Kidney epithelial cell (primary cell): ENCODE results near the gene E2F4. TPM values are rescaled to one million over a fixed set of nuclear protein-coding genes. Genes with fewer than 3 reads are reported as not detected.

ENCODE experiments used
- DNase-seq: peaks from one replicate; pipeline ENCODE4 v3.0.0-alpha.2; 2010; ENCODE audit warnings: low read depth
- H3K27me3 ChIP-seq: 2 replicates; pipeline ENCODE4 v1.6.0; 2011; ENCODE audit warnings: low read length; ENCODE audit not compliant: control insufficient read depth, insufficient read depth
- H3K36me3 ChIP-seq: 2 replicates; pipeline ENCODE4 v1.5.1; 2011; ENCODE audit warnings: low read length; ENCODE audit not compliant: control insufficient read depth, insufficient read depth
- H3K4me3 ChIP-seq: 2 replicates; pipeline ENCODE4 v1.5.1; 2011; ENCODE audit warnings: low read depth, mild to moderate bottlenecking, control low read depth, low read length
- CTCF ChIP-seq: IDR thresholded peaks from 2 replicates; pipeline ENCODE4 v1.5.1; 2011; ENCODE audit warnings: mild to moderate bottlenecking, moderate library complexity, low read length, control low read depth, inconsistent platforms; ENCODE audit not compliant: insufficient read depth, poor library complexity, severe bottlenecking
- total RNA-seq: library from RNA; depleted of rRNA; stranded (reverse); fragments of >200 nt; gene quantifications from 2 replicates; pipeline ENCODE4 v1.2.3, GENCODE V29; 2015

E2F4 gene
- total RNA-seq, 1 donor from 2014 or later, result 84.9 TPM

DNA sequence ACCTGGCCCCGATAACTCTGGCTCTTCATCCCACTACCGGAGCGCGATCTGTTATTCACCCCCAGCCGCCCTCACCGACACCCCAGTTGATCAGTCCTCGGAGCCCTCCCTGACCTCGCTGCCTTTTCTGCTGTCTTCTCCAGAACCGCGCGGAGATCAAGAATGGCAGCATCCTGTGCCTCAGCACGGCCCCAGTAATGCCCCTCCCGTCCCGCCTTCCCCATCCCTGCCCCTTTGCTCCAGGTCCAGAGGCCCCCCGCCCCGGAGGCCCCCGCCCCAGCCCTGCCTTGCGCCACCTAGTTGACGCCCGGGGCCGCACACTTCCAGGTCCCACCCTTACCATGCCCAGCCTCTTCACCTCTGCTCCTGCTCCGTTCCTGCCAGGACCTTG lies 7.8 kb downstream of the E2F4 start:
- no peak for TF ChIP-seq CTCF
- Histone ChIP-seq H3K36me3 (peaks cover 2% of the 10 kb centered on the region), H3K4me3 (no peak overlapping the region), H3K27me3 (no peaks in the 10 kb centered on the region)
- DNase-seq, result no peak

DNA sequence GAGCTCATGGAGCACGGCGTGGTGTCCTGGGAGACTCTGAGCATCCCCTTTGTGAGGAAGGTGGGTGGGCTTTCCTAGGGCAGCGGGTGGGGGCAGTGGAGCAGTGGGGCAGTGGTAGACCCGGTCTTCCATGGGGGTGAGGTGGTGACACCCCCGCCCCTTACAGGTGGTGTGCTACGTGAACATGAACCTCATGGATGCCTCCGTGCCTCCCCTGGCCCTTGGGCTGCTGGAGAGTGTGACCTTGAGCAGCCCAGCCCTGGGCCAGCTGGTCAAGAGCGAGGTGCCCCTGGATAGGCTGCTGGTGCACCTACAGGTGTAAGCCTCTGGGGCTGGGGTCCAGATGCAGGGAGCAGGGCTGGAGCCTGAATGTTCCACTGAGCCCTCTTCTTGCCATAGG lies 8.5 kb downstream of the E2F4 start:
- TF ChIP-seq CTCF, result no peak
- Histone ChIP-seq H3K36me3 (peaks cover 2% of the 10 kb centered on the region), H3K4me3 (no peak overlapping the region), H3K27me3 (no peaks in the 10 kb centered on the region)
- no peak for DNase-seq

DNA sequence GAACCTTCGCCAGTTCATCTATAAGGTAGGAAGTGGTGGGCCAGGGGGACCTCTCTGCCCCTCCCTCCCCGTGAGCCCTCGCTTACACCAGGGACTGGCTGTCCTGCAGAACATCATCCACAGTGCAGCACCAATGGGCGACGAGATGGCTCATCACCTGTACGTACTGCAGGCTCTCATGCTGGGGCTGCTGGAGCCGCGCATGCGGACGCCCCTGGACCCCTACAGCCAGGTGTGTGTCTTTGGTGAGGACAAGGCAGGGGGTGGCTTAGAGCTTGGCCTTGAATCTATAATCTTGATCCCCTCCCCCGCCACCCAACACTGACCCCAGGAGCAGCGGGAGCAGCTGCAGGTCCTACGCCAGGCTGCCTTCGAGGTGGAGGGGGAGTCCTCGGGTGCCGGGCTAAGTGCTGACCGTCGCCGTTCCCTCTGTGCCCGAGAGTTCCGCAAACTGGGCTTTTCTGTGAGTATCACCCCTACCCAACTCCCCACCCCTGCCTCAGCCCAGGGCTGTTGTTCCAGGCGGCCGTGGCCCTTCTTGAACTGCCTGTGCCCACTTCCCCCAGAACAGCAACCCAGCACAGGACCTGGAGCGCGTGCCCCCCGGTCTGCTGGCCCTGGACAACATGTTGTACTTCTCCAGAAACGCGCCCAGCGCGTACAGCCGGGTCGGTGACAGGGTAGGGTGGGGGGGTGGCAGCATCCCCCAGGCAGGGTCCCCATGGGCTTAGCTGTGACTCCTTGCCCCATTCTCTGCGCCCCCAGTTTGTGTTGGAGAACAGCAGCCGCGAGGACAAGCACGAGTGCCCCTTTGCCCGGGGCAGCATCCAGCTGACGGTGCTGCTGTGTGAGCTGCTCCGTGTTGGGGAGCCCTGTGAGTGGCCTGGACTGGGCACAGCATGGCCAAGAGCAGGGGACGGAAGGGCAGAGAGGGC lies 9.7 kb downstream of the E2F4 start:
- no peak for TF ChIP-seq CTCF
- Histone ChIP-seq H3K27me3 (no peaks in the 10 kb centered on the region), H3K36me3 (no peaks in the 10 kb centered on the region), H3K4me3 (no peak overlapping the region)
- DNase-seq, result no peak

DNA sequence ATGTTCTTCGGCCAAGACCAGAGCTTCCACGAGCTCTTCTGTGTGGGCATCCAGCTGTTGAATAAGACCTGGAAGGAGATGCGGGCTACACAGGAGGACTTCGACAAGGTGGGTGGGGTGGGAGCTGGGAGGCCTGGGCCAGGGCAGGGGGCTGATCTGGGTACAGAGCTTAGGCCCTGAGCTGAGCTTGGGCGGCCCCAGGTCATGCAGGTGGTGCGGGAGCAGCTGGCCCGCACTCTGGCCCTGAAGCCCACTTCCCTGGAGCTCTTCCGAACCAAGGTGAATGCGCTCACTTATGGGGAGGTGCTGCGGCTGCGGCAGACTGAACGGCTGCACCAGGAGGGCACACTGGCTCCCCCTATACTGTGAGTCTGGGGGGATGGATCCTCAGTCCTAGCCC lies 10.5 kb downstream of the E2F4 start:
- H3K4me3 ChIP-seq, result no peak overlapping the region
- no peak for DNase-seq
- H3K27me3 ChIP-seq, result no peaks in the 10 kb centered on the region
- H3K36me3 ChIP-seq, result no peaks in the 10 kb centered on the region
- no peak for TF ChIP-seq CTCF

- no peak overlapping the region for H3K4me3 ChIP-seq
- H3K27me3 ChIP-seq, result no peaks in the 10 kb centered on the region
- DNase-seq, result no peak
- no peaks in the 10 kb centered on the region for H3K36me3 ChIP-seq
- TF ChIP-seq CTCF, result no peak
These were observed 11.1 kb downstream of the E2F4 start for GRCh38 chr16:67202956-67203493.
